Activated naive CD4-positive, alpha-beta T cell treated with anti-CD3 and anti-CD28 coated beads, Interleukin-2, amount 10 ng/mL, durations not matched to agents 7 days and 5 days (primary cell): ENCODE results near the gene TFCP2L1.
"Not testable (repeated sequence)": the region's sequence is repeated elsewhere in the genome, so short reads cannot be mapped to it uniquely, and the experiment has no call there.

Source experiments
- CTCF ChIA-PET: fragments of 350-600 bp; sonication (Branson Sonifier 250); formaldehyde crosslinking; loops from one replicate; lab custom pipeline; 2021; ENCODE audit warnings: antibody characterized with exemption; lab: Charles Lee
- DNase-seq: peaks from one replicate; pipeline ENCODE4 v3.0.0-alpha.2; 2020
- H3K27ac Mint-ChIP-seq: one replicate; pipeline ENCODE4 v1.8.0; 2021; ENCODE audit warnings: mild to moderate bottlenecking, moderate library complexity, mixed read lengths
- H3K27me3 Mint-ChIP-seq: one replicate; pipeline ENCODE4 v1.8.0; 2021; ENCODE audit warnings: mild to moderate bottlenecking, mixed read lengths
- H3K36me3 Mint-ChIP-seq: one replicate; pipeline ENCODE4 v1.8.0; 2021; ENCODE audit warnings: mixed read lengths
- H3K4me1 Mint-ChIP-seq: one replicate; pipeline ENCODE4 v1.8.0; 2021; ENCODE audit warnings: mixed read lengths
- H3K4me3 Mint-ChIP-seq: one replicate; pipeline ENCODE4 v1.8.0; 2021; ENCODE audit warnings: mild to moderate bottlenecking, moderate library complexity, mixed read lengths
- H3K9me3 Mint-ChIP-seq: one replicate; pipeline ENCODE4 v1.8.0; 2021; ENCODE audit warnings: mixed read lengths

TFCP2L1 gene

DNA sequence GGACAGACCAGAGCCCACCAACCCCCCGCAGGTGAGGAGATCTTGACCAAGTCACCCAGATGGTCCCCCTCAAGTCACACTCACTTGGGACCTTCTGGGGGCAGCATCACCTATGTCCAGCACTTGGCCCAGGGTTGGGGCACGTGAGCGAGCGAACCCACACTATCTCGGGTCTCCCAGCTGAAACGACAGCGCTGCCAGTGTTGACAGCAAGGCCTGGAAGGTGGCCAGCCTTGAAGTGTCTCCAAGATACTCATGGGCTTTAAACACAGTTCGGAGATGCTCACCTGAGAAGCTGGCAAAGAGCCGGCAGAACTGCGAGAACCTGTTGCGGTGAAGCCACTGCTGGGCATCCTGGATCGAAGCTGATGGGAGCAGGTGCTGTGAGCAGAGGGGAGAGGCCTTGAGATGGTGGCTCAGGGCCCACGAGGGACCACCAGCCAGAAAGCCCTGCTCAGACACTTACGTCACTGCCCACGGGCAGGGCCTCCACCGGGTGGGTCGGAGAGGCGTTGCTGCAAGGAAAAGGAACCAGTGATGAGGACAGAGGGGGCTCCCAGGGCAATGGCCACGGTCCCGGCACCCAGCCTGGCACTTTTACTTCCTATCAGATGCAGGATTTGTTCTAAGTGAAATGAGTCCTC, 47.5 kb downstream of the TFCP2L1 start:
- H3K4me1 Mint-ChIP-seq: no peaks in the 10 kb centered on the region
- H3K9me3 Mint-ChIP-seq: no peaks in the 10 kb centered on the region
- no peak for DNase-seq
- H3K4me3 Mint-ChIP-seq: no peak overlapping the region
- no peaks in the 10 kb centered on the region for H3K36me3 Mint-ChIP-seq
- no peak overlapping the region for H3K27ac Mint-ChIP-seq
- H3K27me3 Mint-ChIP-seq: peaks cover 3% of the 10 kb centered on the region
- CTCF ChIA-PET: no interaction called here

DNA sequence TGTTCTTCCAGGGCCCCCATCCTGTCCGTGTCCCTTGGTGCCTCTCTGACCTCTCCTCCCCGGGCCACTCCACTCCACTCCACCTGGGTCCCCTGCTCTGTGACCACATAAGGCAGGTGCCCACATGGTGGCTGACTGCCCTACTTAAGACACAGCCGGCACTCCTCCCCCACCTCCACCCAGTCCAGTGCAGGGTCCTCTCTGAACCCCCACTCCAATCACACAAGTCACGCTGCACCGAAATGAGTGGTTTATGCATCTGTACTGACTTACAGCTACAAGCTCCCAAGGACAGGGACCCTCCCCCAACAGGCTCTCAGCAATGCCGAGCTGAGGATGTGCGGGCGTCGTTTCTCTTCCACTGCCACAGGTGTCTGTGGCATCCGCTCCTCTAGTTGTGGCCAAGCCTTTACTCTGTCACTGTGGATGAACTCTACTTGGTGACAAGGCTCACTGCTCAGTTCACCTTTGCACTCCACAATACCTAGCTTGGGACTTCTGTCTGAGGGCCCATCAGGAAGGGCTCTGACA, 48.3 kb downstream of the TFCP2L1 start:
- no peak for DNase-seq
- H3K9me3 Mint-ChIP-seq: no peaks in the 10 kb centered on the region
- no peaks in the 10 kb centered on the region for H3K27me3 Mint-ChIP-seq
- CTCF ChIA-PET: no interaction called here
- H3K36me3 Mint-ChIP-seq: no peaks in the 10 kb centered on the region
- H3K27ac Mint-ChIP-seq: no peak overlapping the region
- no peak overlapping the region for H3K4me3 Mint-ChIP-seq
- no peaks in the 10 kb centered on the region for H3K4me1 Mint-ChIP-seq

DNA sequence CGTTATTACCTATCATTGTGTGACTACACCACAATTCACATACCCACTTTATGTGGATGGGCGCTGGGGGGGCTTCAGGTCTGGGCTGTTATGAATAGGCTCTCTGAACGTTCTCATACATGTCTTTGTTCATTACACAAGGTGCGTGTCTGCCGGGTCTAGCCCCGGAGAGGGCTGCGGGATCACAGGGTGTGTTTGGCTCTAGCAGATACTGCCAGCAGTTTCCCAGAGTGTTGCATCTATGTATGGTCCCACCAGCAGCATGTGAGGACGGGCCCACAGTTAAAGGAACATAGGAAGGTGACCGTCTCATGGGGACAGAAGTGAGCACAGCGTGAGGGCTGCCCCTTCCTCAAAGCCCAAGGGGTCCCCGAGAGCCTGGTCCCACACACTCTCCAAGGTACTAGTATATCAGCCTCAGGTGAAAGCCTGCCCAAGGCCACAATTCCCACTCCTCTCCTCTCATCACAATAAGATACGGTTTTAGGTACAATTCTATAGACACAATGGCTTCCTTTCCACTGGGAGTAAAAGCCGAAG, 48.8 kb downstream of the TFCP2L1 start:
- no peak overlapping the region for H3K27ac Mint-ChIP-seq
- no peak overlapping the region for H3K4me3 Mint-ChIP-seq
- H3K27me3 Mint-ChIP-seq: no peaks in the 10 kb centered on the region
- CTCF ChIA-PET: no interaction called here
- H3K36me3 Mint-ChIP-seq: no peaks in the 10 kb centered on the region
- no peak for DNase-seq
- no peaks in the 10 kb centered on the region for H3K9me3 Mint-ChIP-seq
- no peaks in the 10 kb centered on the region for H3K4me1 Mint-ChIP-seq

DNA sequence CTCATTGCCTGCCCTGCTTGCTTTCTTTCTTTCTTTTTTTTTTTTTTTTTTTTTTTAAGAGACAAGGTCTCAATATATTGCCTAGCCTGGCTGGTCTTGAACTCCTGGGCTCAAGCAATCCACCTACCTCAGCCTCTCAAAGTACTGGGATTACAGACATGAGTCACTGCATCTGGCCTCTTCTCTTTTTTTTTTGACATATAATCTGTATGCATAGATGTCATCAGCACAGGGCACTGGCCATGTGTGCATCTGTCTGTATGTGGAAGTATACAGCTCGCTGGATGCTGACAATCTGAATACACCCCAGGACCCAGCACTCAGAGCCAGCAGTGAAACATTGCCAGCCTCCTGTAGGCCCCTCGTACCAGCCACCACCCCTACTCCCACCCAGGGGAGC, 49.5 kb downstream of the TFCP2L1 start:
- H3K36me3 Mint-ChIP-seq: no peaks in the 10 kb centered on the region
- no peak for DNase-seq
- no peaks in the 10 kb centered on the region for H3K27me3 Mint-ChIP-seq
- CTCF ChIA-PET: no interaction called here
- no peak overlapping the region for H3K4me3 Mint-ChIP-seq
- no peak overlapping the region for H3K27ac Mint-ChIP-seq
- H3K9me3 Mint-ChIP-seq: no peaks in the 10 kb centered on the region
- H3K4me1 Mint-ChIP-seq: no peaks in the 10 kb centered on the region

DNA sequence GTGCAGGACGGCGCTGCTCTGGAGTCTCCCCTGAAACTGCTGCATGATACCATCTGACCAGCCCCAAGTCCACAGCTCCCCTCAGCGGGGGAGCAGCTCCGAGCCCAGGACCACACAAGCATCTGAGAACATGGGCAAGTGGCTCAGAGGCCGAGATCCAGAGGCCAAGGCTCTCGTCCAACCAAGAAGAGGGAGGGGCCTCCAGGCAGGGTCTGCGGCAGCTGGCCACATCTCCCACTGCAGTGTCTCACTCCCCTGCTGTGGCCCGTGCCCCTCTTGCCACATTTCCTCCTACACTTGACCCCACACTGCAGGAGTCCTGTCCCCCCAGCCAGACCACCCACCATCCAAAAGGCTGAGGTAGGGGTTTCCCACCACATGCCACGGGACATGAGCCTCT, 50.2 kb downstream of the TFCP2L1 start:
- DNase-seq: no peak
- Mint-ChIP-seq H3K4me1 (no peaks in the 10 kb centered on the region), H3K27ac (no peak overlapping the region), H3K9me3 (no peaks in the 10 kb centered on the region), H3K4me3 (no peak overlapping the region), H3K36me3 (no peaks in the 10 kb centered on the region), H3K27me3 (no peaks in the 10 kb centered on the region)
- CTCF ChIA-PET: no interaction called here

DNA sequence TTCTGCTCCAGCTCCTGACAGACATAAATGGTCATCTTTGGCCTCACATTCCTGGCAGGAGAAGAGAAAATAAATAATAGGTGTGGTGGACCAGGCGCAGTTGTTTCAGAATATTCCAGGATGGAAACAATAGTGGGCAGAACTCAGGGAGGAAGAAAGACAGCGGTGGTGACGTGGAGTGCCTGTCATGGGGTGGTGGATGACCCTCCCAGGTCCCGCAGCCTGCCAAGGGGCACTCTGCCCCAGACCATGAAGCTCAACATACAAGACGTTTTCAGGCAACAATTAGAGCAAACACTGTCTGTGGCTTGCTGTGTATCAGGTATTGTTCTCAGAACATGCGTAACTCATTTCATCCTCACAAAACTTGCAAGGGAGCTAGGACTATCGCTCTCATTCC, 50.9 kb downstream of the TFCP2L1 start:
- CTCF ChIA-PET: no interaction called here

GRCh38 chr2:121233486-121234110, 51.4 kb downstream of the TFCP2L1 start:
- no peak for DNase-seq
- Mint-ChIP-seq H3K36me3 (no peaks in the 10 kb centered on the region), H3K9me3 (no peaks in the 10 kb centered on the region), H3K27ac (no peak overlapping the region), H3K4me3 (no peak overlapping the region), H3K4me1 (no peaks in the 10 kb centered on the region), H3K27me3 (no peaks in the 10 kb centered on the region)
- CTCF ChIA-PET: no interaction called here

More for the DNA sequence above, 50.9 kb downstream of the TFCP2L1 start:
- DNase-seq: no peak
- Mint-ChIP-seq H3K9me3 (no peaks in the 10 kb centered on the region), H3K36me3 (no peaks in the 10 kb centered on the region), H3K4me1 (no peaks in the 10 kb centered on the region), H3K27ac (no peak overlapping the region), H3K4me3 (no peak overlapping the region), H3K27me3 (no peaks in the 10 kb centered on the region)

GRCh38 chr2:121232626-121233265, 52.3 kb downstream of the TFCP2L1 start:
- H3K27ac Mint-ChIP-seq: no peak overlapping the region
- H3K4me3 Mint-ChIP-seq: no peak overlapping the region
- no peaks in the 10 kb centered on the region for H3K27me3 Mint-ChIP-seq
- no peaks in the 10 kb centered on the region for H3K36me3 Mint-ChIP-seq
- H3K4me1 Mint-ChIP-seq: no peaks in the 10 kb centered on the region
- H3K9me3 Mint-ChIP-seq: no peaks in the 10 kb centered on the region
- CTCF ChIA-PET: no interaction called here
- DNase-seq: no peak

DNA sequence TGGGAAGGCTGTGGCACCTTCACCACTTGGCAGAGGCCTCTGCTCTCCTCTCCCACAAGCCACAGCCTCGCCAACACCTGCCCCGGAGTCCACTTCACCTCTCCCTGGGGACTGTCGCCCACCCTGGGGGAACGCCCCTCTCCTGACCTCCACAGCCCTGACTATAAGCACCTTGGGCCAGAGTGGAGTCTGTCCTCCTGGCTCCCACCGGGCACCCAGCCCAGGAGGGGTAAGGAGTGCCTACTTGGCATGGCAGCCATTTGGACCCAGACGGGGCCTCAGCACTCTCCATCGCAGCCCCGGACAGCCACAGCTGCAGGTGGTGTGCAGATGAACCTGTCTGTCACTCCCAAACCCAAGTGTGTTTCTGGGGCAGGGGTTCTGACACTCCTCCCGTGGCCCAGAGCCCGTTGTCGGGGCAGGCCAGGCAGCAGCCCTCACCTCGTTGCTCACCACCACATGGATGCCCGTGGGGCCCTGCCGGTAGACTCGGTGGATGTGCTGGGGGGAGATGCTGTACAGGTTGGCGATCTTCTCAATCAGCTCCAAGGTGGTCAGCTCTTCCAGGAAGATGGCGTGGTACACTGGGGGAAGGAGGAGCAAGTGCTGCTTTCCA, 53.5 kb downstream of the TFCP2L1 start:
- CTCF ChIA-PET: no interaction called here
- H3K9me3 Mint-ChIP-seq: no peaks in the 10 kb centered on the region
- H3K27ac Mint-ChIP-seq: no peak overlapping the region
- DNase-seq: no peak
- H3K36me3 Mint-ChIP-seq: no peaks in the 10 kb centered on the region
- no peak overlapping the region for H3K4me3 Mint-ChIP-seq
- H3K27me3 Mint-ChIP-seq: no peaks in the 10 kb centered on the region
- H3K4me1 Mint-ChIP-seq: no peaks in the 10 kb centered on the region

- Mint-ChIP-seq H3K4me3 (no peak overlapping the region), H3K27me3 (no peaks in the 10 kb centered on the region), H3K27ac (no peak overlapping the region), H3K36me3 (no peaks in the 10 kb centered on the region), H3K4me1 (no peaks in the 10 kb centered on the region), H3K9me3 (peaks cover 3% of the 10 kb centered on the region)
- no peak for DNase-seq
- CTCF ChIA-PET: no interaction called here
Observed at GRCh38 chr2:121228521-121228920, 56.5 kb downstream of the TFCP2L1 start.

- DNase-seq, H3K36me3 Mint-ChIP-seq, H3K27me3 Mint-ChIP-seq, H3K9me3 Mint-ChIP-seq, H3K27ac Mint-ChIP-seq, CTCF ChIA-PET, H3K4me1 Mint-ChIP-seq, H3K4me3 Mint-ChIP-seq: not testable (repeated sequence)
Observed at GRCh38 chr2:121227381-121228144, 57.4 kb downstream of the TFCP2L1 start.

DNA sequence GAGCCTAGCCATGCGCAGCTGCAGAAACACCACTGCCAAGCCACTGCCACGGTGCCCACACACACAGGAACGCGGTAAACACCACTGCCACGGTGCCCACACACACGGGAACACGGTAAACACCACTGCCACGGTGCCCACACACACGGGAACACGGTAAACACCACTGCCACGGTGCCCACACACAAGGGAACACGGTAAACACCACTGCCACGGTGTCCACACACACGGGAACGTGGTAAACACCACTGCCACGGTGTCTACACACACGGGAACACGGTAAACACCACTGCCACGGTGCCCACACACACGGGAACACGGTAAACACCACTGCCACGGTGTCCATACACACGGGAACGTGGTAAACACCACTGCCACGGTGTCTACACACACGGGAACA, 59.3 kb downstream of the TFCP2L1 start:
- H3K36me3 Mint-ChIP-seq, H3K4me1 Mint-ChIP-seq, H3K27ac Mint-ChIP-seq, H3K9me3 Mint-ChIP-seq, H3K4me3 Mint-ChIP-seq, CTCF ChIA-PET, DNase-seq, H3K27me3 Mint-ChIP-seq: not testable (repeated sequence)

- Mint-ChIP-seq H3K36me3 (no peaks in the 10 kb centered on the region), H3K4me3 (no peak overlapping the region), H3K4me1 (no peaks in the 10 kb centered on the region), H3K27me3 (peaks cover 3% of the 10 kb centered on the region), H3K27ac (no peak overlapping the region), H3K9me3 (peaks cover 3% of the 10 kb centered on the region)
- CTCF ChIA-PET: no interaction called here
- no peak for DNase-seq
Observed at GRCh38 chr2:121220995-121221394, 64.0 kb downstream of the TFCP2L1 start.

DNA sequence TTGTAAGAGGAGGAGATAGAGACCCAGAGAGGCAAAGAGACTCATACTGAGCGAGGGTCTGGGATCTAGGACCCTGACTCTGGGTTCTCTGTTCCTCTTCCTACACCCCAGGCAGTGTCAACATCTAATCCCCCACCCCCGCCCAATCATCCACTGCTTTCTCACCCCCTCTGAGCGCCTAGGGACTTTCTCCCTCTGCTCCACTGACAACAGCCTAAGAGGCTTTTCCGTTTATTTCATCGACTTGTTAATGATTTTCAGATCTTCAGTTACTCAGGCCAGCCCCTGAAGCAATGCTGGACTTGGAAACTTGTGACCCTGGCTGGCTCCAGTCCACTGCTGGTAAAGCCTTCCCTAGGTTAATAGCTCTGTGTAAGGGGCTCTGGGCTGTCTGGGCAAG, 65.1 kb downstream of the TFCP2L1 start:
- no peak for DNase-seq
- Mint-ChIP-seq H3K27ac (no peak overlapping the region), H3K36me3 (no peaks in the 10 kb centered on the region), H3K27me3 (peaks cover 3% of the 10 kb centered on the region), H3K9me3 (no peaks in the 10 kb centered on the region), H3K4me3 (no peak overlapping the region), H3K4me1 (no peaks in the 10 kb centered on the region)
- CTCF ChIA-PET: no interaction called here
